HG03066 (cell line): ENCODE measurements around the gene FOXD4L3.
"Not testable (repeated sequence)": the region's sequence is repeated elsewhere in the genome, so short reads cannot be mapped to it uniquely, and the experiment has no call there.

Experiments used
- ATAC-seq: cut with Tn5 transposase; IDR thresholded peaks from one replicate; pipeline ENCODE4 v1.9.1; 2021; ENCODE audit warnings: low read depth; ENCODE audit not compliant: unreplicated experiment

The FOXD4L3 gene

DNA sequence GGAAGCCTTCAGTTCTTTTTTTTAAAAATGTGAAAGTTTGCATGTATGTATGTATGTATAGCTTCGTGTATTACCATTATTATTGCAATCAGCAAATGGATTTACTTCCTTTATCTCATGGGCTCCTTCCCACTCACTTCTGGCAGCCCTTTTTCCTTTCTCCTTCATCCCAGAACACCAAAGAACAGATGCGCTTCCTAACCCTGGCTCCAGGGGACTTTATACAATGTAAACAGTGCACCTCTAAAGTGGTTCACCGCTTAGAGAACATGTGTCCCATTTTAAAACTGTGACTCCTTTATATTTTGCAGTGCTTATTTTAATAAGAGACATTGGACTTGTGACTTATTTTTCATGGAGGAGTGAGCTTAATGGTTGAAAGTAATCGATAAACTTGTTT is 40.6 kb downstream of the FOXD4L3 start:
- ATAC-seq: not testable (repeated sequence)

DNA sequence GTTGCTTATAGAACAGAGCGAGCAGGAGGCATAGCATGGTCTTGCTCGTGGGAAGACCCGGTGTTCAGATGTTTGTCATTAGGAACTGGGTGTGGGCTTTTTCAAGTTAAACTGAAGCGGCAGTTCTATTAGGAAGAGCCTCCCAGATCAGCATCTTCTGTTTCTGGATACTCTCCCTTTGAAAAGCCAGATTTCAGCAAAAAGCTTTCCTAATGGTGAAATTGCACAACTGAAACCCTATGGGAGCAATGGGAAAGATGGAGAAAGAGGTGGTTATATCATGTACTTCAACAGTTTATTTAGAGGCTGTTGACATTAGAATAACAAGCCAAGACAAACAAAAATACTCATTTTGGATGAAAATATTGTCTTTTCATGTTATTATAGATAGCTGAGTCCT is 41.3 kb downstream of the FOXD4L3 start:
- not testable (repeated sequence) for ATAC-seq

DNA sequence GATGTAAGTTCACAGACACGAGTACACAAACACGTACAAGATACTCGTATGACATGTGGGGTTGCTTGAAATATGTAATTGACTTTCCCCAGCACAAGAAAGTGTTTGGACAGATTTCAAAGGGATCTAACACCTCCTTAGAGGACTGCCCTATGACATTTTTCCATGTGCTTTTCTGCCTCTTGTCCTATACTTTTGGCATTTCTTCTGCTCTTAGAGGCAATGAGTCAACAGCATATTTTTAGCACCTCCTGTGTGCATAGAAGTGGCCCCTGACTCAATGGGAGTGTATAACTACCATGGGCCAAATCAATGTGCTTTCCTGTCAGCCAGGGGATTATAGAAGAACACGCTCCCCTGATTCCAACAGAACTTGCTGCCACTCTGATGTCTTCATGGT is 49.0 kb downstream of the FOXD4L3 start:
- not testable (repeated sequence) for ATAC-seq
